Measurements from ENCODE around the gene MEPCE.
"Not testable (repeated sequence)": the region's sequence is repeated elsewhere in the genome, so short reads cannot be mapped to it uniquely, and the experiment has no call there.

Gene MEPCE

GRCh38 chr7:100429637-100430492 lies at the start of gene MEPCE:
MEPCE (plus strand) TSS chr7:100429831; CDS start chr7:100430019, 188 bp downstream.
- FAIRE-seq = no peak

- no peak for FAIRE-seq
Observed at GRCh38 chr7:100380196-100380595, 49.4 kb upstream of the MEPCE start.

- FAIRE-seq = not testable (repeated sequence)
Observed at GRCh38 chr7:100381531-100382233, 47.9 kb upstream of the MEPCE start.

- FAIRE-seq = not testable (repeated sequence)
Observed at GRCh38 chr7:100382234-100382853, 47.3 kb upstream of the MEPCE start.

- FAIRE-seq = no peak
Observed at GRCh38 chr7:100384628-100385294, 44.9 kb upstream of the MEPCE start.

GRCh38 chr7:100386940-100387339 lies 42.7 kb upstream of the MEPCE start:
- no peak for FAIRE-seq

GRCh38 chr7:100387695-100388094 lies 41.9 kb upstream of the MEPCE start:
- FAIRE-seq = no peak

- FAIRE-seq = no peak
Observed at GRCh38 chr7:100389437-100390088, 40.1 kb upstream of the MEPCE start.

GRCh38 chr7:100390286-100391009 lies 39.2 kb upstream of the MEPCE start:
- FAIRE-seq = no peak

- FAIRE-seq = no peak
Observed at GRCh38 chr7:100393233-100393905, 36.3 kb upstream of the MEPCE start.

- FAIRE-seq = no peak
Observed at GRCh38 chr7:100394077-100394476, 35.6 kb upstream of the MEPCE start.

GRCh38 chr7:100396421-100396982 lies 33.1 kb upstream of the MEPCE start:
- no peak for FAIRE-seq

GRCh38 chr7:100397315-100398081 lies 32.1 kb upstream of the MEPCE start:
- FAIRE-seq = no peak

- no peak for FAIRE-seq
Observed at GRCh38 chr7:100398239-100398638, 31.4 kb upstream of the MEPCE start.

- no peak for FAIRE-seq
Observed at GRCh38 chr7:100400041-100400440, 29.6 kb upstream of the MEPCE start.

GRCh38 chr7:100400656-100401055 lies 29.0 kb upstream of the MEPCE start:
- no peak for FAIRE-seq

- no peak for FAIRE-seq
Observed at GRCh38 chr7:100401811-100402210, 27.8 kb upstream of the MEPCE start.

- no peak for FAIRE-seq
Observed at GRCh38 chr7:100402241-100402640, 27.4 kb upstream of the MEPCE start.

GRCh38 chr7:100406767-100407166 lies 22.9 kb upstream of the MEPCE start:
- no peak for FAIRE-seq

Measured in islet of Langerhans (tissue), 1 donor.